ENCODE results near the gene TOGARAM1.

- TF ChIP-seq EZH2 (IDR thresholded peaks at IDR 0.05): no peak
- TF ChIP-seq POLR2AphosphoS5 (IDR thresholded peaks at IDR 0.05; ENCODE audit: borderline replicate concordance, low read depth, low read length): no peak
Observed at GRCh38 chr14:44940211-44940610, 21.8 kb upstream of the TOGARAM1 start.

All from SK-N-MC (cell line).